ENCODE measurements around the gene IFT22.

DNA sequence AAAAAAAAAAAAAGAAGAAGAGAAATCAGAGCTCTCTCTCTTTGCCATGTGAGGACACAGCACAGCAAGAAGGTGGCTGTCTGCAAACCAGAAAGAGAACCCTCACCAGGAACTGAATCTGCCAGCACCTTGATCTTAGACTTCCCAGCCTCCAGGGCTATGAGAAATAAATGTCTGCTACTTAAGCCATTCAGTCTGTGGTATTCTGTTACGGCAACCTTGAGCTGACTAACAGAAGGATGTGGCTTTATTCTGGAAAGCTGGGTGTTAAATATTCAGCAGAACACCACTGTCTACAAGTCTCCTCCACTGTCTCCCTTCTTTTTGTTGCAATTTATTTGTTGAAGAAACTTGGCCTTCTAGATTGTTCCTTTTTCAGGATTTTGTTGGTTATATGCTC, 46.1 kb upstream of the IFT22 start:
- TF ChIP-seq POLR2AphosphoS5 (IDR thresholded peaks at IDR 0.05; ENCODE audit: borderline replicate concordance, low read depth, low read length) (no peak), EZH2 (IDR thresholded peaks at IDR 0.05) (no peak)

Measured in SK-N-MC (cell line).